ENCODE measurements around the gene RDH12. TPM values are rescaled to one million over a fixed set of nuclear protein-coding genes. Genes with fewer than 3 reads are reported as not detected.

RDH12 gene
- total and polyA plus RNA-seq, 9 of the 15 experiments (the other 6 are each of a cell fraction or from before 2014, with no cell fraction given) = 0.03 to 0.29 (median 0.07) TPM; not detected in 2

DNA sequence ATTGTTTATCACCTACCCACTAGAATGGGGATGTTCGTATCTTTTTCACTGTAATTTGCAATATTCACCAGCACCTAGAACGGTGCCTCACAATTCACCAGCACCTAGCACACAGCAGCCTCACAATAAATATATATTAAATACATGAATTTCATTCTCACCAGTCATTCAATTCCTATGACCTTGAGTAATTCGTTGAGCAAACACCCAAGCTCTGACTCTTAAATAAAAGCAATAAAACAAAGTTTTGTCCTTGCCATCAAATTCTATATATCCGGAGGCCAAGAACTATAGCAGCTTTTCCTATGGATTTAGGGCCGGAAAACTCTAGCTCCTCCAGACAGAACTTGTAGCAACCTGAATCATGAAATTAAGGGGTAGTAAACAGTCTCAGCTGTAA, 28.2 kb upstream of the RDH12 start (continued):
- TF ChIP-seq MAX (CRISPR knock-in tag; IDR thresholded peaks at IDR 0.05) (no peak), ZNF830 (CRISPR knock-in tag; IDR thresholded peaks at IDR 0.05) (no peak), STAG1 (CRISPR knock-in tag; IDR thresholded peaks at IDR 0.05; ENCODE audit: borderline replicate concordance) (no peak), CBFA2T2 (conservative IDR thresholded peaks at IDR 0.05) (no peak), ZNF217 (CRISPR knock-in tag; IDR thresholded peaks at IDR 0.05) (no peak), SLC30A9 (CRISPR knock-in tag; IDR thresholded peaks at IDR 0.05) (no peak)

GRCh38 chr14:67674139-67674479, 27.6 kb upstream of the RDH12 start:
- Histone ChIP-seq H3K9me3 (replicated peaks; ENCODE audit: control insufficient read depth, insufficient read depth, low read depth, low read length) (no peaks in the 10 kb centered on the region), H3K9ac (ENCODE audit: insufficient read depth in 1 of 2, low read depth in 2 of 2, low read length in 2 of 2) (peak overlapping the region; percentile 90 to 98), H4K20me1 (replicated peaks; ENCODE audit: control insufficient read depth, insufficient read depth, low read length) (no peaks in the 10 kb centered on the region), H3K4me1 (replicated peaks in 1 of 2; ENCODE audit: control insufficient read depth in 2 of 2, insufficient read depth in 2 of 2, low read length in 2 of 2) (peaks cover 16 to 17% of the 10 kb centered on the region in 2 experiments; a peak in 4 of 5 replicates), H3K4me3 (peak overlapping the region; percentile 90), H3K9me1 (ENCODE audit: control insufficient read depth, insufficient read depth, low read length) (no peaks in the 10 kb centered on the region), H2AFZ (ENCODE audit: low read depth, low read length) (peak overlapping the region; percentile 96), H3K4me2 (ENCODE audit: insufficient read depth, low read length) (peak overlapping the region; percentile 84), H3K79me2 (ENCODE audit: control insufficient read depth, insufficient read depth, low read length) (peaks cover 52% of the 10 kb centered on the region), H3K27ac (ENCODE audit: extremely low read depth, low read depth, low read length) (peak overlapping the region; percentile 94), H3K27me3 (ENCODE audit: control insufficient read depth in 2 of 2, insufficient read depth in 2 of 2, low read length in 2 of 2) (no peaks in the 10 kb centered on the region), H3K36me3 (ENCODE audit: control insufficient read depth, insufficient read depth, low read length) (peaks cover 32% of the 10 kb centered on the region)
- ChIA-PET CTCF (ENCODE audit: low intra/inter-chr PET ratio) (interaction anchor here (1.3 kb wide), 1 partner anchor 30 kb away, joined by 6 read pairs; no protein-coding TSS in a partner anchor), POLR2A (interaction anchor here (0.6 to 1.2 kb wide), 4 partner anchors 10 to 243 kb away, joined by 3 to 6 read pairs (median 3); no protein-coding TSS in a partner anchor)
- intact Hi-C loops (cut with micrococcal nuclease) (loop anchor here (2.0 kb wide), 2 partner anchors 21 to 31 kb away; partner anchors contain the start of gene RDH11), in situ Hi-C loops (cut with MboI) (no loop called here)
- peak; percentile 48 for FAIRE-seq
- peak; percentile 90 for ATAC-seq
- 6% methylated on average over 6 of the region's 25 CpGs for WGBS (ENCODE audit: insufficient coverage, low coverage, missing lambda C conversion rate)
- DNase-seq (ENCODE audit: extremely low read depth in 1 of 4, low spot score in 3 of 4) = peak; percentile 67 to 81 (median 71)
- BruUV-seq (replicated peaks) = no TSS peak
- peak; percentile 12; the same call in 1 of the 2 replicates for TF ChIP-seq MBD2 (IDR thresholded peaks at IDR 0.05; ENCODE audit: borderline replicate concordance, low read depth)
- no peak for TF ChIP-seq COPS2 (conservative IDR thresholded peaks at IDR 0.05)
- peak; percentile 12 for TF ChIP-seq TBP (optimal IDR thresholded peaks at IDR 0.05; ENCODE audit: low read depth, low read length)
- no peak for TF ChIP-seq PML (IDR thresholded peaks at IDR 0.05; ENCODE audit: low read length)
- no peak for TF ChIP-seq SETDB1 (IDR thresholded peaks at IDR 0.05; ENCODE audit: low read length)
- TF ChIP-seq ZNF263 (CRISPR knock-in tag; IDR thresholded peaks at IDR 0.05; ENCODE audit: borderline replicate concordance) = peak; percentile 39; the same call in 1 of the 2 replicates
- peak in 1 of 2 experiments; percentile 33; a peak in 1 of 4 replicates for TF ChIP-seq SIN3A (IDR thresholded peaks at IDR 0.05; ENCODE audit: borderline replicate concordance in 2 of 2, control insufficient read depth in 1 of 2, low read depth in 2 of 2, low read length in 2 of 2)
- TF ChIP-seq HDAC1 (IDR thresholded peaks at IDR 0.05) = peak in 1 of 2 experiments; percentile 78; a peak in 2 of 4 replicates
- TF ChIP-seq BRF2 (IDR thresholded peaks at IDR 0.05; ENCODE audit: borderline replicate concordance, insufficient read depth, insufficient read length) = no peak
- peak; percentile 61; the same call in 1 of the 2 replicates for TF ChIP-seq NKRF (IDR thresholded peaks at IDR 0.05; ENCODE audit: borderline replicate concordance)
- no peak for TF ChIP-seq TBL1XR1 (IDR thresholded peaks at IDR 0.05; ENCODE audit: low read length in 2 of 2)
- no peak for TF ChIP-seq NFE2L1 (tag; IDR thresholded peaks at IDR 0.05; ENCODE audit: borderline replicate concordance, low read depth)

Measured in K562 (cell line).